RCC 7860 (cell line): Measurements from ENCODE around the gene DNAJA4.

ENCODE experiments used
- DNase-seq: peaks from one replicate; pipeline ENCODE4 v3.0.0-alpha.2; 2015; ENCODE audit warnings: low spot score
- FAIRE-seq: peaks from 2 replicates; lab custom pipeline; 2012; peaks lifted over from hg19 to GRCh38; lab: Jason Lieb, UNC

DNAJA4 gene

GRCh38 chr15:78264304-78265136 is at the start of gene DNAJA4:
Gene DNAJA4 (plus strand): TSS chr15:78264562. CDS start chr15:78264764, 202 bp downstream.
- no peak for DNase-seq
- no peak for FAIRE-seq

- FAIRE-seq (peak; percentile 52), DNase-seq (peak; percentile 60)
Observed at GRCh38 chr15:78216276-78217104, 47.9 kb upstream of the DNAJA4 start.

- FAIRE-seq (no peak), DNase-seq (no peak)
Observed at GRCh38 chr15:78220713-78221112, 43.6 kb upstream of the DNAJA4 start.

GRCh38 chr15:78222745-78223395 is 41.5 kb upstream of the DNAJA4 start:
- DNase-seq: no peak
- no peak for FAIRE-seq

- FAIRE-seq (no peak), DNase-seq (no peak)
Observed at GRCh38 chr15:78223396-78224022, 40.9 kb upstream of the DNAJA4 start.

GRCh38 chr15:78224023-78224411 is 40.3 kb upstream of the DNAJA4 start:
- DNase-seq (no peak), FAIRE-seq (no peak)

- FAIRE-seq (no peak), DNase-seq (no peak)
Observed at GRCh38 chr15:78225783-78226541, 38.4 kb upstream of the DNAJA4 start.

GRCh38 chr15:78228356-78228996 is 35.9 kb upstream of the DNAJA4 start:
- FAIRE-seq: no peak

GRCh38 chr15:78229431-78230406 is 34.6 kb upstream of the DNAJA4 start:
- FAIRE-seq (no peak), DNase-seq (no peak)

More at GRCh38 chr15:78228356-78228996, 35.9 kb upstream of the DNAJA4 start:
- DNase-seq: no peak

- FAIRE-seq (no peak), DNase-seq (no peak)
Observed at GRCh38 chr15:78232951-78233350, 31.4 kb upstream of the DNAJA4 start.

- DNase-seq (no peak), FAIRE-seq (no peak)
Observed at GRCh38 chr15:78233496-78233895, 30.9 kb upstream of the DNAJA4 start.

GRCh38 chr15:78234515-78235040 is 29.8 kb upstream of the DNAJA4 start, which contains the start of gene ACSBG1:
Gene ACSBG1 (minus strand): TSS chr15:78234565. CDS start chr15:78234501, 64 bp downstream.
- no peak for FAIRE-seq
- no peak for DNase-seq

- DNase-seq (no peak), FAIRE-seq (no peak)
Observed at GRCh38 chr15:78236491-78236890, 27.9 kb upstream of the DNAJA4 start.

GRCh38 chr15:78237146-78237545 is 27.2 kb upstream of the DNAJA4 start:
- FAIRE-seq (no peak), DNase-seq (no peak)

GRCh38 chr15:78239811-78240210 is 24.6 kb upstream of the DNAJA4 start:
- FAIRE-seq (no peak), DNase-seq (no peak)

GRCh38 chr15:78241017-78241416 is 23.3 kb upstream of the DNAJA4 start:
- no peak for FAIRE-seq
- DNase-seq: peak; percentile 38

GRCh38 chr15:78242128-78242527 is 22.2 kb upstream of the DNAJA4 start:
- FAIRE-seq: no peak
- no peak for DNase-seq

GRCh38 chr15:78243058-78243457 is 21.3 kb upstream of the DNAJA4 start:
- FAIRE-seq (no peak), DNase-seq (no peak)
